Stimulated activated CD4-positive, alpha-beta T cell treated with anti-CD3 and anti-CD28 coated beads, Interleukin-4, amount 100 ng/mL, for 1 hour (primary cell): ENCODE data around the gene EFEMP2.
"Not testable (repeated sequence)": the region's sequence is repeated elsewhere in the genome, so short reads cannot be mapped to it uniquely, and the experiment has no call there.

Experiments used
- DNase-seq: peaks from one replicate; pipeline ENCODE4 v3.0.0-alpha.2; 2020

EFEMP2 gene

GRCh38 chr11:65900125-65900898 is 27.7 kb upstream of the EFEMP2 start, which contains the start of gene FOSL1:
Gene FOSL1 (minus strand): TSS chr11:65900388. CDS start chr11:65900339, 49 bp downstream.
- peak; percentile 94 for DNase-seq

DNA sequence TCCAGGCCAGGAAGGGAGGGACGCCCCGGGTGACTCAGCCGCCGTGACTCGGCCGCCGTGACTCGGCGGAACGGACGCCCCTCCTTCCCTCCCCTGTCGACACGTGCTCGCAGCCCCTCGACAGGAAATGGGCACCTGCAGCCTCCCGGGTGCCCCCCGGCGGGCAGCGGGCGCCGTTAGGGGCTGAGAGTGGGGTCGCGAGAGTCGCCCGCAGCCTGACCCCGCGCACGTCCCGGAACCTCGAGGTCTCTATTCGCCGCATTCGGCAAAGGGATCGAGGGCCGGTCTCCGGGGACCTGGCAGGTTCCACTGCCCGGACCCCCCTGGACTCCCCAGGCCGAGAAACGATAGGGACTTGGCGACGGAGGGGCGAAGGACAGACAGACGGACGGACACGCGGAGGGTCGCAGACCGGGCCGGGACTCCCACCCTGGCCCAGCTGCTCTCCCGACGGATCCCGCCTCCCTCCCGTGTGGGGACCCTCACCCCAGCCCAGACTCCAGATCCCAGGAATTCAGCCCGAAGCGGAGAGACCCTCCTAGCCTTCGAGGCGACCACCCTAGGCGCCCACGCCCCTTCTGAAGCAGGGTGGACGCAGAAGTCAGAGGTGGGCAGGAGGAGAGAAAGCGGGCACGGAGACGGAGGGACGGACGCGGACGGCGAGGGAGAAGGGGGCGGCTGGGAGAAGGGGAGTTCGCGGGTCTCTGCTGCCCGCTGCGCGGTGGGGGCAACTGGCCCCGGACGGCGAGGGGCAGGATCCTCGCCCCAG is 26.9 kb upstream of the EFEMP2 start:
- peak; percentile 81 for DNase-seq

GRCh38 chr11:65898656-65899355 is 26.2 kb upstream of the EFEMP2 start:
- no peak for DNase-seq

DNA sequence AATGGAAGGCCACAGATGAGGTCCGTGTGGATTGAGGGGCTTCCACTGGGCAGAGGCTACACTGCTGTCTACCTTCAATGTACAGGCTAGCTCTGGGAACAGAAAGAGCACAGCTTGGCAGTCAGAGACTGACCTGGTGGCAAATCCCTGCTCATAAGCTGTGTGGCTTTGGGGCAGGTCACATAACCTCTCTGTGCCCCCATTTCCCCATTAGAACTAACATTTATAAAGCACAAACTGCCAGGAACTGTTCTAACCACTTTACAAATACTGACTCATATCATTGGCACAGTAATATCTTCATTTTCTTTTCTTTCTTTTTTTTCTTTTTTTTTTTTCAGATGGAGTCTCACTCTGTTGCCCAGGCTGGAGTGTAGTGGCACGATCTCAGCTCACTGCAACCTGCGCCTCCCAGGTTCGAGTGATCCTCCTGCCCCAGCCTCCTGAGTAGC is 24.4 kb upstream of the EFEMP2 start:
- no peak for DNase-seq

DNA sequence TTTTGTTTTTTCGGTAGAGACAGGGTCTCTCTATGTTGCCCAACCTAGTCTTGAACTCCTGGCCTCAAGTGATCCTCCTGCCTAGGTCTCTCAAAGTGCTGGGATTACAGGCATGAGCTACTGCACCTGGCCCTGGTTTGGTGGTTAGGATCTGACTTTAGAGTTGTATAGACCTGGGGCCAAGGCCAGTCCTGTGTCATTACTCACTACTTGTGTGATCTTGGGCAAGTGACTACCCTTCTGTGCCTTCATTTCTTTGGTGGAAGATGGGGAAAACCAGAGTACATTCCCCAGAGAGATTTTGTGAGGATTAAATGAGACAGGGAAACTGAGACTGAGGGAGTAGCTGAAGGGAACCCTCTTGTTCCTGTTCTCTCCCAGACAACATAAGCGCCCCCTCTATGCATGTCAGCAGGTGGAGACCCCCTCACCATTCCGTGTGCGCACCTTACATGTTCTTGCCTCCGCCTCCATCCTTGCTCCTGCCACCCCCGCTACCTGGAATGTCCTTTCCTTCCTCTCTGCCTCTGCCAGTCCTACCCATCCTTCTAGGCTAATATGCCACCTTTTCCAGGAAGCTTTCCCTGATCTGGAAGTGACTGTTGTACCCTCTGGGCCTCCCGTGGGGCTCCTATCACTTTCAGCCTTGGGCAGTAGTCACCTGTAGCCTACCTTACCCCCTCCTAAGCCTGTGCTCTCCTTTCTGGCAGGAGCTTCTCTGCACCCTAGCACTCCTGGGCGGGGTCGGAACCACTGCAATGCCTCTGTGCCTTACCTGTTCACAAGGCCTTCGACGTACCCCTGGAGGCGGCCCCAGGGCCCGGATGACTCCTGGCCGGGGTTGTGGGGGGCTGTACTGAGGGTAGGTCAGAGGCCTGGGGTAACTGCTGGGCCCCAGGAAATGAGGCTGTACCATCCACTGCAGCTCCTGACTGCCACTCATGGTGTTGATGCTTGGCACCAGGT is 23.7 kb upstream of the EFEMP2 start:
- DNase-seq: no peak

DNA sequence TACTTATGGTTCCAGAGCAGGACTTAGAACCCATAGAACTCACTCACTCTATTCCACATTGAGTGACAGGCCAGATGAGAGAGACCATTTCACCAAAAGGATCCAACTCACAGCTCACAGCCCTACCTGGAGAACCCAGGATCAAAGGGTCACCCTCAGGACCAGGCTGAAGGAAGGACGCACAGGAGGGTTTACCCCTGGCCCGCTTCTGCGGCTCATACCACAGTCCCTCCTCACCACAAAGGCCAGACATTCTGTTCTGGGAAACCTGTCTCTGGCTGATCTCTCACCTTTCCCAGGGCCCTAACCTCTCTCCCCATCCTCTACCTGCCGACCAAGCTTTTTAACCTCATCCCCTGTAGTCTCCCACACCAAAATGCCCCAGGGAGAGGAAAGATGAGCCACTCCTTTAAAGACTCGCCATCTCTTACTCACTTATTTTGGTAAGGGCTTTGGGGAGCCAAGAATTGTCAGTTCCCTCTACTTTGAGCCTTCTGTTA is 22.9 kb upstream of the EFEMP2 start:
- no peak for DNase-seq

- no peak for DNase-seq
These were observed 21.5 kb upstream of the EFEMP2 start for GRCh38 chr11:65894034-65894591.

DNA sequence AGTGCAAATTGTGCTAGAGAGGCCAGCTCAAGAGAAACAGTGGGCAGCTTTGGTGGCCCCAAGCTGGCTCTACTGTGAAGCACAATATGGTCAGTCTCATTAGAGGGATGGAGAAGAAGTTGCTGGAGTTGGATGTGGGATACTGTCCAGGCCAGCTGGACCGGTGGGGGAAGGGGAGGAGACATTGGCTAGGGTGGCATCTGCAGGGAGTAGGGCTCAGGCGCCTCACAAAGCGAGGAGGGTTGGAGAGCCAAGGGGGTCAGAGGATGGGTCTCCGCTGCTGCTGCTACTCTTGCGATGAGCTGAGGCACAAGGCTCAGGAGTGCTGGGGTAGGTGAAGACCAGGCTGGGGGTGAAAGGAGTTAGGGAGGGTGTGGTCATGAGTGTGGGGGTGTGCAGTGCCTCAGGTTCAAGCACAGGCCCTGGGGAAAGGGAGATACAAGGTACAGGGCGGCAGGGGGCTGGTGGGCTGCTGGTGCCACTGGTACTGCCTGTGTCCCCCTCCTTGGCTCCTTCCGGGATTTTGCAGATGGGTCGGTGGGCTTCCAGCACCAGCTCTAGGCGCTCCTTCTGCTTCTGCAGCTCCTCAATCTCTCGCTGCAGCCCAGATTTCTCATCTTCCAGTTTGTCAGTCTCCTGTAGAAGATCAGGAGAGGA is 20.2 kb upstream of the EFEMP2 start:
- no peak for DNase-seq

GRCh38 chr11:65892137-65892540 is 19.5 kb upstream of the EFEMP2 start:
- DNase-seq: not testable (repeated sequence)

DNA sequence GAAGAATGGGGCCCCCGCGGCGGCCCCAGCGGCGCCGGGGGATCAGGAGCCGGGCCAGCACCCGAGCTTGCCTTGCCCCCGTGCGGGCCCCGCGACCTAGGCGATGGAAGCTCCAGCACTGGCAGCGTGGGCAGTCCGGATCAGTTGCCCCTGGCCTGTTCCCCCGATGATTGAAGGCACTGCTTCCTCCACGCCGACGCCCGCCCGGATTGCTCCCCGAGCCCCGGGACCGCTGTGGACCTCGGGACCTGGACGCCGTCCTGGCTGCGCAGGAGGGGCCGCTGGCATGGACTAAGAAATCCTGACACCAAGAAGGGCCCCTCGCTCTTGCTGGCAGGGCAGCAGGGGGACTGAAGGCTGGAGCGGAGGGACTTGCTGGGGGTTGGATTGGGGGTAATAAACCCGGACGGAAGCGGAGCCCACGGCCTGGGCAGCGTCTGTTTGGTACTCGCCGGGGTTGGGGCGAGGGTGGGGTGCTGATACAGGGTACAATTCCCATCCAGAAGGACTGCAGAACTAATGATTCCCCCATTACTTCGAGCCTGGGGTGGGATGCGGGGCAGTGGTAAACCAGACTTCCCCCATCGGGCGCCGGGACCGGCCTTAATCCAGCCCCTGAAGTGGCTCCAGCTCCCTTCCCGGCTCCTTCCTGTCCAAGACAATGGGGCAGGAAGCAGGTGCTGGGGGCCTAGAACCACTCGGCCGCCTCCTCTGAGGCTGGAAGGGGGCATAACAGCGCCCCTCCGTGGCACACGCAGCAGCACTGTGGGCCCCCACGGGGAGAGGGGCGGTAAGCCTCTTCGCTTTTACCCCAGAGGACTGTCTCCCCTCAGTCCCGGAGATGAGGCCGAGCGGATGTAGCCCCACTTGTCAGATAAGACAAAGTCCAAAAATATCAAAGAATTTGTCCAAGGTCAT is 18.9 kb upstream of the EFEMP2 start:
- DNase-seq: peak; percentile 63

GRCh38 chr11:65890324-65891218 is 18.0 kb upstream of the EFEMP2 start, which contains the start of gene CCDC85B:
Gene CCDC85B (plus strand): TSS chr11:65890673. CDS start chr11:65890784, 111 bp downstream.
- peak; percentile 98 for DNase-seq

DNA sequence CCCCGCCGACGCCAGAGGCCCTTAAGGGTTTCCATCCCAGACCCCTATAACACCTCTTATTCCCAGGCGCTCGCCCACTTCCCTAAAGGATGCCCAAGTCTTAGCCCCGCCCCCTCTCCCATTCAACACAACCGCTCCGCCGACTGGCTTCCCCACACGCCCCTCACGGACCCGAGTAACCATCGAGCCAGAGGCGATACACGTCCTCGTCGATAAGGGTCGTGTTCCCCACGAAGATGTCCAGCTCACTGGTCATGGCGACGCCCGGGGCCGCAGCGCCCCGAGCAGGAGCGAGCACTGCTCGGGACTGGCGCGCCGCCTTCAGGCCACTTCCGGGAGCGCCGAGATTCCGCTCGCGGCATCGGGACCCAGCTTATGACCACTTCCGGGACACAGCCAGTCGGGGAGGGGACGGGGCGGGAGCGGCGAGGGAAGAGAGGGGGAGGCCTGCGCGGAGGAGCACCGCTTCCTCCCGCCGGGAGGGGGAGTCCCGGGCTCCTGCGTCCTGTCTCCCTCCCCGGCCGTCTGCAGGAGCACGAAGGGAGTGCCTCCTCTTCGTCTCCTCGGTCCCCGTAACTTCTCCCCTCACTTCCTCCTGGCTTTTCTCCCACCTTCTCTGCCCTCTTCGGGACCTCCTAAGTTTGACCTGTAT is 15.7 kb upstream of the EFEMP2 start, which contains the start of gene FIBP:
Gene FIBP, minus strand, starts transcription at position 309 of the 652 bp plus-strand sequence. Its CDS starts 53 bp downstream, at position 256.
- DNase-seq: peak; percentile 96

- DNase-seq: no peak
These were observed 15.1 kb upstream of the EFEMP2 start for GRCh38 chr11:65887723-65888162.

DNA sequence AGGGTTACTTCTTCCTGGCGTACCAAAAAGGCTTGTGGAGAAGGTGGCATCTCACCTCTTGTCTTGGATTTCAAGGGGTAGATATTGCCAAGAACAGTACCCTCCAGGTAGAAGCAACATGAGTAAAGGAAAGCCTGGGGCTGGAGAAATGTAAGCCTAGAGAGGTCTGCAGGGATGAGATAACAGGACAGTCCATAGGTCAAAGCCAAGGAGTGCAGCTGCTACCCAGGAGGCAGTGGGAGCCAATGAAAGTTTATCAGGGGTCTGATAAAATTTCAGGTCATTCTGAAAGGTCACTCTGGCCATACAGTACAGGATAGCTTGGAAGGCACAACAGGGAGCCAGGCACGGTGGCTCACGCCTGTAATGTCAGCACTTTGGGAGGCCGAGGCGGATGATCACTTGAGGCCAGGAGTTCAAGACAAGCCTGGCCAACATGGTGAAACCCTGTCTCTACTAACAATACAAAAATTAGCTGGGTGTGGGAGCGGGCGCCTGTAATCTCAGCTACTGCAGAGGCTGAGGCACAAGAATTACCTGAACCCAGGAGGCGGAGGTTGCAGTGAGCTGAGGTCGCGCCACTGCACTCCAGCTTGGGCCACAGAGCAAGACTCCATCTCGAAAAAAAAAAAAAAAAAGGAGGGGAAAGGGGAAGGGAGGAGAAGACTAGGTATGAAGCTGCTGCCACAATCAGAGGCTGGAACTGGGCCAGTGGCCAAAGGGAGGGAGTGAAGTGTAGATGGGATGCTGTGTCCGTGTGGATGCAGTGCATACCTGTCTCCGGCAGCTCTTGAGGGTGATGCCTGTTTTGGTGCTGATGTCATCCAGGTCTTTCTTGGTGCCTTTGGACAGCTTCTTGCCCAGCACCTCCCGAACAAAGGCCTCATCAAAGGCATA is 14.5 kb upstream of the EFEMP2 start:
- DNase-seq: no peak

DNA sequence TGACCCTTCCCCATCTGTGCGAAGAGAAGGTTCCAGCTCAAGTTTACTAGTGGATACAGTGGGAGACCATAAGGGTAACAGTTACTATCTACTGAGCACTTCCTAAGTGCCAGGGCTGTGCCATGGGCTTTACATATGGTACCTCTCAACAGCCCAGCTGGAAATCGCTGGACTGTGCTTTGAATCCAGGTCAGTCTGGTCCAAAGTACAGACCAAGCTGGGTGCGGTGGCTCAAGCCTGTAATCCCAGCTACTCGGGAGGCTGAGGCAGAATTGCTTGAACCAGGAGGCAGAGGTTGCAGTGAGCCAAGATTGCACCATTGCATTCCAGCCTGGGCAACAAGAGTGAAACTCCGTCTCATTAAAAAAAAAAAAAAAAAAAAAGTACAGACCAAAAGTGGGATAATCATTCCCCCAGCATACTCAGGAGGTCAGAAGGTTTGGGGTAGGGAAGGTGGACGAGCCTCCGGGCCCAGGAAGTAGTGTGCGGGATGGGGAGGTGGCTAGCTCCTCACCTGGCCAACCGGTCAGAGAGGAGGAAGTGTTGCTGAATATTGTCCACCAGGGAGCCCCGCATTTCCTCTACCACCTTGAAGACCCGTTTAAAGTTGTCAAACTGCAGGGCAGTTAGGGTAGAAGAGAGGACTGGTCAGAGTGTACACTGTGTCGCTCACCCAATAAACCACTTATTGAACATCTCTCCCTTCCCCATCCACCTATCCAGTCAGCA is 13.4 kb upstream of the EFEMP2 start:
- no peak for DNase-seq

- DNase-seq: no peak
These were observed 12.6 kb upstream of the EFEMP2 start for GRCh38 chr11:65885231-65885630.
